ENCODE measurements around the gene TMEM273.

GRCh38 chr10:49135575-49136313, 52.4 kb downstream of the TMEM273 start:
- TF ChIP-seq CTCF (IDR thresholded peaks at IDR 0.05 in 2 of 3, conservative IDR thresholded peaks at IDR 0.05 in 1 of 3; ENCODE audit: control insufficient read depth in 2 of 3, extremely low read depth in 1 of 3, insufficient read depth in 1 of 3, low read depth in 3 of 3, low read length in 3 of 3), result no peak
- no peak for TF ChIP-seq ASH2L (IDR thresholded peaks at IDR 0.05; ENCODE audit: borderline replicate concordance, low read depth)
- no peak for TF ChIP-seq POLR2AphosphoS5 (IDR thresholded peaks at IDR 0.05; ENCODE audit: low read length)
- no peak for TF ChIP-seq RFX5 (IDR thresholded peaks at IDR 0.05; ENCODE audit: low read depth, low read length)
- TF ChIP-seq JUNB (IDR thresholded peaks at IDR 0.05), result no peak
- no peak for TF ChIP-seq ZNF687 (IDR thresholded peaks at IDR 0.05)
- TF ChIP-seq POLR2A (IDR thresholded peaks at IDR 0.05; ENCODE audit: low read depth, low read length), result no peak
- no peak for TF ChIP-seq PAX8 (IDR thresholded peaks at IDR 0.05)

Data from GM12878 (cell line).